SK-N-SH (cell line): ENCODE results near the gene SDK1. TPM values are rescaled to one million over a fixed set of nuclear protein-coding genes. Genes with fewer than 3 reads are reported as not detected.

Experiments used
- CTCF ChIA-PET: fragments of 300-600, 350-600 bp; formaldehyde crosslinking; extraction: SDS; loops from one replicate; lab custom pipeline; 2021; lab: Yijun Ruan, JAX
- POLR2A ChIA-PET: fragments of 350-600 bp; sonication (Branson Sonifier 250); formaldehyde crosslinking; extraction: SDS; loops from one replicate; lab custom pipeline; 2020; ENCODE audit warnings: antibody characterized with exemption, inconsistent platforms; lab: Yijun Ruan, JAX
- DNase-seq: peaks from one replicate; pipeline ENCODE4 v3.0.0; 2012
- H2AFZ ChIP-seq: fragments of 200-600 bp; sonication (generic); 2 replicates; pipeline ENCODE4 v1.8.1; 2016; ENCODE audit warnings: antibody characterized with exemption, mild to moderate bottlenecking, low read depth
- H3F3A ChIP-seq: fragments of 200-600 bp; sonication (generic); replicated peaks from 2 replicates; pipeline ENCODE3; 2016; ENCODE audit warnings: antibody characterized with exemption, mild to moderate bottlenecking; ENCODE audit not compliant: insufficient read depth
- H3K27ac ChIP-seq, 2 experiments: fragments of 200-500 bp in 1 of 2; fragments of 200-600 bp in 1 of 2; sonication (Bioruptor generic) in 1 of 2; sonication (generic), shearing (Covaris generic) in 1 of 2; 2 replicates each; pipeline versions ENCODE4 v1.5.1 to v1.6.1; 2014 to 2016; ENCODE audit warnings: low read depth in 2 of 2, inconsistent platforms in 1 of 2, low read length in 1 of 2, mild to moderate bottlenecking in 1 of 2, mixed read lengths in 1 of 2
- H3K27me3 ChIP-seq: fragments of 200-600 bp; sonication (generic), shearing (Covaris generic); 2 replicates; pipeline ENCODE4 v1.6.1; 2016; ENCODE audit warnings: mixed run types; ENCODE audit not compliant: insufficient read depth
- H3K36me3 ChIP-seq, 2 experiments: fragments of 200-500 bp in 1 of 2; fragments of 200-600 bp in 1 of 2; sonication (Bioruptor generic) in 1 of 2; sonication (generic) in 1 of 2; replicated peaks in 1 of 2; 2 replicates each; pipeline versions ENCODE3 to v1.5.1; 2014 to 2016; ENCODE audit warnings: low read length in 1 of 2, mild to moderate bottlenecking in 1 of 2; ENCODE audit not compliant: insufficient read depth in 2 of 2, control insufficient read depth in 1 of 2
- H3K4me1 ChIP-seq, 2 experiments: fragments of 200-500 bp in 1 of 2; fragments of 200-600 bp in 1 of 2; sonication (Bioruptor generic) in 1 of 2; sonication (generic), shearing (Covaris generic) in 1 of 2; 2 replicates each; pipeline versions ENCODE4 v1.5.1 to v1.6.1; 2014 to 2016; ENCODE audit warnings: low read depth in 1 of 2, low read length in 1 of 2, mixed run types in 1 of 2; ENCODE audit not compliant: insufficient read depth in 2 of 2, control insufficient read depth in 1 of 2
- H3K4me2 ChIP-seq: fragments of 200-600 bp; sonication (generic), shearing (Covaris generic); 2 replicates; pipeline ENCODE4 v1.6.1; 2017; ENCODE audit warnings: mixed run types
- H3K4me3 ChIP-seq, 2 experiments: fragments of 200-500 bp in 1 of 2; fragments of 200-600 bp in 1 of 2; sonication (Bioruptor generic) in 1 of 2; sonication (generic), shearing (Covaris generic) in 1 of 2; 2 replicates each; pipeline versions ENCODE4 v1.5.1 to v1.8.1; 2014 to 2016; ENCODE audit warnings: low read depth in 2 of 2, inconsistent platforms in 1 of 2, low read length in 1 of 2, mild to moderate bottlenecking in 1 of 2, mixed read lengths in 1 of 2, moderate library complexity in 1 of 2
- H3K79me2 ChIP-seq: fragments of 200-600 bp; sonication (generic); 2 replicates; pipeline ENCODE4 v1.8.1; 2017; ENCODE audit warnings: mild to moderate bottlenecking; ENCODE audit not compliant: insufficient read depth
- H3K9ac ChIP-seq: fragments of 200-600 bp; sonication (generic); 2 replicates; pipeline ENCODE4 v1.6.1; 2017; ENCODE audit warnings: mixed run types
- H3K9me2 ChIP-seq: fragments of 200-600 bp; sonication (generic); 2 replicates; pipeline ENCODE4 v1.6.1; 2017; ENCODE audit warnings: mixed run types
- H3K9me3 ChIP-seq: fragments of 200-600 bp; sonication (generic); 2 replicates; pipeline ENCODE4 v1.6.1; 2017; ENCODE audit warnings: mixed run types, mild to moderate bottlenecking, moderate library complexity
- H4K20me1 ChIP-seq: fragments of 200-600 bp; sonication (generic); 2 replicates; pipeline ENCODE4 v1.6.1; 2017; ENCODE audit warnings: mild to moderate bottlenecking, mixed run types; ENCODE audit not compliant: insufficient read depth
- CHD2 ChIP-seq: fragments of 150-350 bp; IDR thresholded peaks from 2 replicates; pipeline ENCODE4 v1.6.1; 2018; ENCODE audit warnings: low read length; ENCODE audit not compliant: partially characterized antibody
- ELF1 ChIP-seq: IDR thresholded peaks from 2 replicates; pipeline ENCODE4 v1.4.0; 2012
- FOSL2 ChIP-seq: IDR thresholded peaks from 2 replicates; pipeline ENCODE4 v1.4.0; 2012; ENCODE audit warnings: low read depth, mild to moderate bottlenecking, moderate library complexity, borderline replicate concordance
- FOXJ3 ChIP-seq: sonication (generic); formaldehyde crosslinking; IDR thresholded peaks from 2 replicates; pipeline ENCODE4 v1.5.1; 2020; ENCODE audit warnings: mild to moderate bottlenecking, missing genetic modification reagents
- GABPA ChIP-seq: IDR thresholded peaks from 2 replicates; pipeline ENCODE4 v1.4.0; 2012; ENCODE audit warnings: low read depth, mild to moderate bottlenecking
- JUND ChIP-seq: IDR thresholded peaks from 2 replicates; pipeline ENCODE4 v1.4.0; 2012
- RXRA ChIP-seq: IDR thresholded peaks from 2 replicates; pipeline ENCODE4 v1.4.0; 2012; ENCODE audit warnings: low read depth, mild to moderate bottlenecking, borderline replicate concordance
- SIN3A ChIP-seq: IDR thresholded peaks from 2 replicates; pipeline ENCODE4 v1.6.1; 2012; ENCODE audit warnings: low read depth, mild to moderate bottlenecking, low read length, moderate library complexity, borderline replicate concordance
- SMC3 ChIP-seq: IDR thresholded peaks from 2 replicates; pipeline ENCODE4 v1.6.1; 2012; ENCODE audit warnings: low read depth, low read length, improper control_type of control experiment
- WGBS: methylation state at CpG from one replicate; pipeline ENCODE4 v1.1.6; 2017; ENCODE audit warnings: low lambda C conversion rate; 5-methylcytosine and 5-hydroxymethylcytosine counted together
- polyA plus RNA-seq, 3 experiments: library from polyadenylated mRNA; depleted of rRNA; stranded (reverse); fragments of >200 nt; gene quantifications; 2 replicates each; pipeline ENCODE4 v1.2.3, GENCODE V29; 2012
- TF ChIP-seq, protein P1 (sequence below): fragments of 150-350 bp; IDR thresholded peaks from 2 replicates; pipeline ENCODE4 v1.6.1; 2016; ENCODE audit warnings: mild to moderate bottlenecking, low read depth, low read length
- TF ChIP-seq, protein P2 (sequence below): IDR thresholded peaks from 2 replicates; pipeline ENCODE4 v1.4.0; 2012; ENCODE audit warnings: low read depth, borderline replicate concordance

SDK1 gene
- polyA plus RNA-seq, 1 of the 3 experiments (the other 2 are of a cell fraction), result 1.2 TPM

DNA sequence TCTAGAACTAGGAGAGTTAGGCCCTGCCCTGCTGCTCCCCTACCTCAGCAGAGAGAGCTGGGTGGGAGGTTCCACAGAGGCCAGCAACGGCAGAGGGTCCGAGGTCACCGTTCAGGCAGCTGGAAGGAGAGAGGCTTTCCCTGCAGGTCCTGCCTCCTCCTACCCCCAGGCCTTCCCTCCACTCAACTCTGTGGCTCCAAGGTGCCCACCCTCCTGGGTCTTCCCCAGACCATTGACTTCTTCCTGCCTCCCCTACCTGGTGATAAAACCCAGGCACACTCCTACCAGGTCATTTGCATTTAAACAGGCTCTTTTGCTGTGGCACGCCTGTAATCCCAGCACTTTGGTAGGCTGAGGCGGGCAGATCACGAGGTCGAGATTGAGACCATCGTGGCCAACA lies 865.8 kb downstream of the SDK1 start (continued):
- TF ChIP-seq FOXJ3 (CRISPR knock-in tag), result no peak
- no peak for TF ChIP-seq GABPA

DNA sequence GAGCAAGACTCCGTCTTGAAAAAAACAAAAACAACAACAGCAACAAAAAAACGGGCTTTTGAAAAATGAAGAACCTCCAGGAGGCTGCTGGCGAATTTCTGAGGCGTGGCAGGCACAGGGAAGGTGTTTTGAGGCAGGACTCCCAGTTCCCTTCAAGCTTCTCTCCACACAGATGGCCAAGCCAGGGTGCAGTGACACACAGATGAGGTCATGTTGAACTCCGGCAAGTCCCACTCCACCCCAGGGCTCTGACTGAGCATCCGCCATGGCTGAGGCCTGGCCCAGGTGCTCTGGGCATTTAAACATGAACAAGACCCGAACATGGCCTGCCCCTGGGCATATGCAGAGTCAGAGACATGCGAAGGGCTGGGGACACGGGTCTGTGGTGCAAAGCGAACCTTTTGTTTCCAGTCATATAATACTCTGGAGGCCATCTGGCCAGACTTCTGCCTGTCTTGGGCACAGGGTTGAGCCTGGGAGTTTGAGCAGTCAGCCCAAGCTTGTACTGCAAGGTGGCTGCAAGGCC lies 866.4 kb downstream of the SDK1 start:
- POLR2A ChIA-PET, result no interaction called here
- Histone ChIP-seq H3K9me2 (no peaks in the 10 kb centered on the region), H3K36me3 (no peaks in the 10 kb centered on the region), H3K27ac (no peak overlapping the region), H4K20me1 (no peaks in the 10 kb centered on the region), H3K4me3 (no peak overlapping the region), H3K27me3 (no peaks in the 10 kb centered on the region), H3K4me2 (no peak overlapping the region), H3K4me1 (peaks cover 0 to 16% of the 10 kb centered on the region in 2 experiments; a peak in 1 of 4 replicates), H3K9ac (no peak overlapping the region), H3K9me3 (no peaks in the 10 kb centered on the region; the same call in 1 of the 2 replicates), H3F3A (no peaks in the 10 kb centered on the region), H3K79me2 (no peaks in the 10 kb centered on the region), H2AFZ (no peak overlapping the region)
- WGBS, result 43% methylated on average over 7 of the region's 10 CpGs
- no peak for DNase-seq
- CTCF ChIA-PET, result no interaction called here
- TF ChIP-seq ELF1 (no peak), GABPA (no peak), FOSL2 (no peak), SIN3A (no peak), SMC3 (no peak)
- TF ChIP-seq, protein P1, sequence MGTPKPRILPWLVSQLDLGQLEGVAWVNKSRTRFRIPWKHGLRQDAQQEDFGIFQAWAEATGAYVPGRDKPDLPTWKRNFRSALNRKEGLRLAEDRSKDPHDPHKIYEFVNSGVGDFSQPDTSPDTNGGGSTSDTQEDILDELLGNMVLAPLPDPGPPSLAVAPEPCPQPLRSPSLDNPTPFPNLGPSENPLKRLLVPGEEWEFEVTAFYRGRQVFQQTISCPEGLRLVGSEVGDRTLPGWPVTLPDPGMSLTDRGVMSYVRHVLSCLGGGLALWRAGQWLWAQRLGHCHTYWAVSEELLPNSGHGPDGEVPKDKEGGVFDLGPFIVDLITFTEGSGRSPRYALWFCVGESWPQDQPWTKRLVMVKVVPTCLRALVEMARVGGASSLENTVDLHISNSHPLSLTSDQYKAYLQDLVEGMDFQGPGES, result no peak

DNA sequence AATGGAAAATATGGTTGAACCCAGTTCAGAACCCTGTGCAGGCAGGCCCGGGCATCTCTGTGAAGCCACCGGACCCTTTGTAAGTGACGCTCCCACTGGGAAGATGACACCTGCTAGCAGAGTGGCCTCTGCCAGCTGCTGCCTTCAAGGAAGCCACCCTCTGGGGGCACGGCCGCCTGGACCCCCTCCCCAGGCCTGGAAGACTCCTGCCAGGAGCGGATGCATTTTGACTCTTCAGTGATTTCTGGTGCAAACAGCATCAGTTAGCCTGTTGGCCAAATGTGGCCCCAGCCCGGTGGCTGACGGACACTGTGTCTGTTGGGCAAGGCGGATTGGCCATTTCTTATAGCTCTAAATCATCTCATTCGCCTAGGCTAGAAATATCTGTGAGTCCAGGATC lies 867.0 kb downstream of the SDK1 start:
- no peaks in the 10 kb centered on the region; the same call in 1 of the 2 replicates for H3K9me3 ChIP-seq
- peaks cover 0 to 11% of the 10 kb centered on the region in 2 experiments; a peak in 1 of 4 replicates for H3K4me1 ChIP-seq
- no peaks in the 10 kb centered on the region for H3K79me2 ChIP-seq
- CTCF ChIA-PET, result interaction anchor here (0.7 to 1.8 kb wide), 2 partner anchors 9 to 406 kb away, joined by 3 to 7 read pairs; no protein-coding TSS in a partner anchor
- POLR2A ChIA-PET, result no interaction called here
- DNase-seq, result no peak
- 63% methylated on average over 8 of the region's 10 CpGs for WGBS
- H3K4me2 ChIP-seq, result no peak overlapping the region
- H3K4me3 ChIP-seq, result no peak overlapping the region
- no peak overlapping the region for H2AFZ ChIP-seq
- H3K36me3 ChIP-seq, result no peaks in the 10 kb centered on the region
- no peak overlapping the region for H3K9ac ChIP-seq
- TF ChIP-seq RXRA (no peak), JUND (no peak), CHD2 (no peak)
- TF ChIP-seq, protein P2, sequence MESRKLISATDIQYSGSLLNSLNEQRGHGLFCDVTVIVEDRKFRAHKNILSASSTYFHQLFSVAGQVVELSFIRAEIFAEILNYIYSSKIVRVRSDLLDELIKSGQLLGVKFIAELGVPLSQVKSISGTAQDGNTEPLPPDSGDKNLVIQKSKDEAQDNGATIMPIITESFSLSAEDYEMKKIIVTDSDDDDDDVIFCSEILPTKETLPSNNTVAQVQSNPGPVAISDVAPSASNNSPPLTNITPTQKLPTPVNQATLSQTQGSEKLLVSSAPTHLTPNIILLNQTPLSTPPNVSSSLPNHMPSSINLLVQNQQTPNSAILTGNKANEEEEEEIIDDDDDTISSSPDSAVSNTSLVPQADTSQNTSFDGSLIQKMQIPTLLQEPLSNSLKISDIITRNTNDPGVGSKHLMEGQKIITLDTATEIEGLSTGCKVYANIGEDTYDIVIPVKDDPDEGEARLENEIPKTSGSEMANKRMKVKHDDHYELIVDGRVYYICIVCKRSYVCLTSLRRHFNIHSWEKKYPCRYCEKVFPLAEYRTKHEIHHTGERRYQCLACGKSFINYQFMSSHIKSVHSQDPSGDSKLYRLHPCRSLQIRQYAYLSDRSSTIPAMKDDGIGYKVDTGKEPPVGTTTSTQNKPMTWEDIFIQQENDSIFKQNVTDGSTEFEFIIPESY, result no peak
- no peaks in the 10 kb centered on the region for H3F3A ChIP-seq
- H3K27me3 ChIP-seq, result no peaks in the 10 kb centered on the region
- no peaks in the 10 kb centered on the region for H3K9me2 ChIP-seq
- no peaks in the 10 kb centered on the region for H4K20me1 ChIP-seq
- no peak overlapping the region for H3K27ac ChIP-seq
